GM13977 (cell line): Measurements from ENCODE around the gene PPEF1.
"Not testable (repeated sequence)": the region's sequence is repeated elsewhere in the genome, so short reads cannot be mapped to it uniquely, and the experiment has no call there.

Source experiments
- DNase-seq: peaks from one replicate; pipeline ENCODE4 v3.0.0; 2012; ENCODE audit warnings: low spot score
- in situ Hi-C: fragments of 300-500 bp; cut with MboI; formaldehyde crosslinking; loops from one replicate; pipeline ENCODE4 v1.12.0; 2022; ENCODE audit warnings: low sequenced_read_pairs, low pct_unique_long_range_greater_than_20kb, mixed read lengths, inconsistent platforms; ENCODE audit not compliant: unreplicated experiment
- TF ChIP-seq, protein P1 (sequence below): IDR thresholded peaks from 2 replicates; pipeline ENCODE4 v1.5.1; 2012; ENCODE audit warnings: mild to moderate bottlenecking, control low read depth; ENCODE audit not compliant: insufficient read depth; ENCODE audit errors: extremely low read depth, missing control alignments

Gene PPEF1

DNA sequence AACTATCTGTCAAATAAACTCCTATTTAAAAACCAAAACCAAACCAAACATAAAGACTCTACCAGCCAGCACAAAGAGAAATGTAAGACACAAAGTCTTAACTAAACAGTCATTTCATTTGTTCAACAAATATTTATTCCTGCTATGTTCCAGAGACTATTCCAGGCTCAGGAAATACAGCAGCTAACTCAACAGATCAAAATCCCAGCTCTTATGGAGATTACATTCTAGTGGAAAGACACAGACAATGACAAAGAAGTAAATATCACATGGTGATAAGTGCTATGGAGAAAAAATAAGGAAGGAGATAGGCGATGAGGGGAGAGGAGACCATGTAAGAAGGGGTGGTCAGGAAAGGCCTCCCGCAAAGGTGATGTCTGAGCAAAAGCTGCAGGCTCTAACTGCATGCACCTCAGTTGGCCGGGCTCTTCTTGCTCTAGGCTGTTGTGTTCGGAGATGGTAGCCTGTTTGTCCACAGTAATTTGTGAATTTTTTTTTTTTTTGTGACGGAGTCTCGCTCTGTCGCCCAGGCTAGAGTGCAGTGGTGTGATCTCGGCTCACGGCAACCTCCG is 15.1 kb downstream of the PPEF1 start:
- TF ChIP-seq, protein P1, sequence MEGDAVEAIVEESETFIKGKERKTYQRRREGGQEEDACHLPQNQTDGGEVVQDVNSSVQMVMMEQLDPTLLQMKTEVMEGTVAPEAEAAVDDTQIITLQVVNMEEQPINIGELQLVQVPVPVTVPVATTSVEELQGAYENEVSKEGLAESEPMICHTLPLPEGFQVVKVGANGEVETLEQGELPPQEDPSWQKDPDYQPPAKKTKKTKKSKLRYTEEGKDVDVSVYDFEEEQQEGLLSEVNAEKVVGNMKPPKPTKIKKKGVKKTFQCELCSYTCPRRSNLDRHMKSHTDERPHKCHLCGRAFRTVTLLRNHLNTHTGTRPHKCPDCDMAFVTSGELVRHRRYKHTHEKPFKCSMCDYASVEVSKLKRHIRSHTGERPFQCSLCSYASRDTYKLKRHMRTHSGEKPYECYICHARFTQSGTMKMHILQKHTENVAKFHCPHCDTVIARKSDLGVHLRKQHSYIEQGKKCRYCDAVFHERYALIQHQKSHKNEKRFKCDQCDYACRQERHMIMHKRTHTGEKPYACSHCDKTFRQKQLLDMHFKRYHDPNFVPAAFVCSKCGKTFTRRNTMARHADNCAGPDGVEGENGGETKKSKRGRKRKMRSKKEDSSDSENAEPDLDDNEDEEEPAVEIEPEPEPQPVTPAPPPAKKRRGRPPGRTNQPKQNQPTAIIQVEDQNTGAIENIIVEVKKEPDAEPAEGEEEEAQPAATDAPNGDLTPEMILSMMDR: no peak
- no peak for DNase-seq

DNA sequence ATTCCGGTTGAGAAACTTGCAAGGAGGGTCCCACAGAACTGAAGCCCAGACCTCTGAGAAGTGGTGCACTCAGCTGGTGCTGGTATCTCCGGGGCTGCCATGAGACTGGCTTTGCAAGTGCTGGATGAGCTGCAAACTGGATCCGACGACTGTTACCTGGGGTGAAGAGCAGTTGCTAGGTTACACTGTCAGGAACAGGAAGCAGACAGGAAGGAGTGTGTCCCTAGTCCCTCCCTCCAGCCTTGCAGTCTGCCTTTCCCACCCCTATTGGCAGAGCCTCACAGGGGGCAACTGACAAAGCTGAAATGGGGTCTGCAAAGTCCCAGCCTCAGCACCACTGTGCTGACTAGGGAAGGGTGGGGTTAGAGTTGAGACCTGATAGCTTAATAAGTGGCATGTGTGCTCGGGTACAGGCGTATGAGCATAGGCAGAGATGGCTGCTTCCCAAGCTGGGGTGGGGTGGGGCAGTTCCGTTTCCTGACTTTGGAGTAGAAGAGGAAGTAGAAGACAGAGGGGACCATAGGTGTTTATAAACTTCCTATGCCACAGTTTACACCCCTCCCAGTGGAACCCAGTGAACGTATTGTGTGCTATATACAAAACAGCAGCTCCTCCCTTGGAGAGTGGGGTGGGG is 18.0 kb downstream of the PPEF1 start:
- in situ Hi-C loops: no loop called here
- DNase-seq: no peak

More for the DNA sequence above, 15.1 kb downstream of the PPEF1 start:
- in situ Hi-C loops: no loop called here

GRCh38 chrX:18733287-18733686 is 25.8 kb downstream of the PPEF1 start:
- in situ Hi-C loops: no loop called here
- TF ChIP-seq, protein P1: no peak
- DNase-seq: no peak

More for the DNA sequence above, 18.0 kb downstream of the PPEF1 start:
- TF ChIP-seq, protein P1: no peak

DNA sequence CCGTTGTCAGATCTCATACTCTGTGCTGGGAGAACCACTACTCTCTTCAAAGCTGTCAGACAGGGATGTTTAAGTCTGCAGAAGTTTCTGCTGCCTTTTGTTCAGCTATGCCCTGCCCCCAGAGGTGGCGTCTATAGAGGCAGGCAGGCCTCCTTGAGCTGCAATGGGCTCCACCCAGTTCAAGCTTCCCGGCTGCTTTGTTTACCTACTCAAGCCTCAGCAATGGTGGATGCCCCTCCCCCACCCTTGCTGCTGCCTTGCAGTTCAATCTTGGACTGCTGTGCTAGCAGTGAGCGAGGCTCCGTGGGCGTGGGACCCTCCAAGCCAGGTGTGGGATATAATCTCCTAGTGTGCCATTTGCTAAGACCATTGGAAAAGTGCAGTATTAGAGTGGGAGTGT is 32.2 kb downstream of the PPEF1 start:
- DNase-seq, in situ Hi-C loops: not testable (repeated sequence)

GRCh38 chrX:18748499-18748898 is 41.1 kb downstream of the PPEF1 start:
- DNase-seq: no peak

DNA sequence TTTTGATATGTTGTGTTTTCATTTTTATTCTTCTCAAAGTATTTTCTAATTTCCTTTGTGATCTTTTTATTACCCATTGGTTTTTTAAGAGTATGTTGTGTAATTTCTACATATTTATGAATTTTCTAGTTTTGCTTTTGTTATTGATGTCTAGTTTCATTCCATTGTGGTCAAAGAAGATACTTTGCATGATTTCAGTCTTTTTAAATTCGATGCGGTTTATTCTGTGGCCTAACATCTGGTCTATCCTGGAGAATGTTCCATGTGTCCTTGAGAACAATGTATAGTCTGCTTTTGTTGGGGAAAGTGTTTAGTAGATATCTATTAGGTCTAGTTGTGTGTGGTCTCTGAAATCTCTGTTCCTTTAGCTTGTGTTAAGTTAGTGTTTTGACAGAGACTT is 46.2 kb downstream of the PPEF1 start:
- DNase-seq: no peak
- TF ChIP-seq, protein P1: no peak
- in situ Hi-C loops: no loop called here

More at GRCh38 chrX:18748499-18748898, 41.1 kb downstream of the PPEF1 start:
- TF ChIP-seq, protein P1: no peak
- in situ Hi-C loops: no loop called here

- TF ChIP-seq, protein P1: no peak
- in situ Hi-C loops: no loop called here
- no peak for DNase-seq
Measured at GRCh38 chrX:18755651-18756050, 48.2 kb downstream of the PPEF1 start.
